ENCODE measurements around the gene MYOCOS. TPM values are rescaled to one million over a fixed set of nuclear protein-coding genes. Genes with fewer than 3 reads are reported as not detected.

MYOCOS gene
- total RNA-seq, 1 experiment from 2014 or later: not detected

GRCh38 chr1:171652234-171652822, 30.3 kb downstream of the MYOCOS start, which contains the start of gene MYOC:
TSS of gene MYOC (minus strand) at chr1:171652688. CDS start at chr1:171652611, 77 bp downstream.
- no peaks in the 10 kb centered on the region for H3K36me3 ChIP-seq (ENCODE audit: control insufficient read depth, insufficient read depth, low read length)
- POLR2A ChIA-PET: no interaction called here
- H3K27ac ChIP-seq (ENCODE audit: low read length): no peak within 1 kb of the TSS
- TF ChIP-seq SIN3A (IDR thresholded peaks at IDR 0.05; ENCODE audit: borderline replicate concordance, insufficient read depth, low read depth, low read length) (no peak), TCF7L2 (IDR thresholded peaks at IDR 0.05; ENCODE audit: low read depth, low read length) (no peak), POLR2AphosphoS5 (IDR thresholded peaks at IDR 0.05; ENCODE audit: low read depth, low read length) (no peak), REST (IDR thresholded peaks at IDR 0.05; ENCODE audit: insufficient read depth in 1 of 2, low read depth in 2 of 2, low read length in 1 of 2) (no peak), CTCF (IDR thresholded peaks at IDR 0.05) (no peak)
- CTCF ChIA-PET: no interaction called here
- ATAC-seq (no peak; the same call in 1 of the 2 replicates), DNase-seq (ENCODE audit: low read depth, low spot score) (no peak)
- no peak within 1 kb of the TSS for H3K4me3 ChIP-seq (ENCODE audit: low read depth in 2 of 2, low read length in 2 of 2)
- intact Hi-C loops (cut with micrococcal nuclease; ENCODE audit: unreplicated experiment): no loop called here
- BruUV-seq (replicated peaks): no TSS peak
- H3K4me1 ChIP-seq (ENCODE audit: control insufficient read depth, insufficient read depth, low read length): no peaks in the 10 kb centered on the region
- H3K9me3 ChIP-seq (ENCODE audit: control insufficient read depth, insufficient read depth, low read depth, low read length): no peaks in the 10 kb centered on the region
- no peaks in the 10 kb centered on the region; the same call in 1 of the 2 replicates for H3K27me3 ChIP-seq (ENCODE audit: control insufficient read depth, insufficient read depth, low read length)
- in situ Hi-C loops (cut with HindIII; ENCODE audit: low pct_unique_long_range_greater_than_20kb, low sequenced_read_pairs): no loop called here

GRCh38 chr1:171653796-171654195, 31.8 kb downstream of the MYOCOS start:
- CTCF ChIA-PET: interaction anchor here (1.7 kb wide), 1 partner anchor 9 kb away, joined by 5 read pairs; no protein-coding TSS in a partner anchor

More at GRCh38 chr1:171653796-171654195, 31.8 kb downstream of the MYOCOS start:
- Histone ChIP-seq H3K36me3 (ENCODE audit: control insufficient read depth, insufficient read depth, low read length) (no peaks in the 10 kb centered on the region), H3K9me3 (ENCODE audit: control insufficient read depth, insufficient read depth, low read depth, low read length) (no peaks in the 10 kb centered on the region), H3K27me3 (ENCODE audit: control insufficient read depth, insufficient read depth, low read length) (no peaks in the 10 kb centered on the region; the same call in 1 of the 2 replicates), H3K4me3 (ENCODE audit: low read depth in 2 of 2, low read length in 2 of 2) (no peak overlapping the region), H3K27ac (ENCODE audit: low read length) (no peak overlapping the region), H3K4me1 (ENCODE audit: control insufficient read depth, insufficient read depth, low read length) (no peaks in the 10 kb centered on the region)
- no TSS peak for BruUV-seq (replicated peaks)
- TF ChIP-seq SIN3A (IDR thresholded peaks at IDR 0.05; ENCODE audit: borderline replicate concordance, insufficient read depth, low read depth, low read length) (no peak), TCF7L2 (IDR thresholded peaks at IDR 0.05; ENCODE audit: low read depth, low read length) (no peak), POLR2AphosphoS5 (IDR thresholded peaks at IDR 0.05; ENCODE audit: low read depth, low read length) (no peak), CTCF (IDR thresholded peaks at IDR 0.05) (no peak), REST (IDR thresholded peaks at IDR 0.05; ENCODE audit: insufficient read depth in 1 of 2, low read depth in 2 of 2, low read length in 1 of 2) (no peak)
- ATAC-seq (no peak), DNase-seq (ENCODE audit: low read depth, low spot score) (no peak)
- intact Hi-C loops (cut with micrococcal nuclease; ENCODE audit: unreplicated experiment): no loop called here
- POLR2A ChIA-PET: no interaction called here
- in situ Hi-C loops (cut with HindIII; ENCODE audit: low pct_unique_long_range_greater_than_20kb, low sequenced_read_pairs): no loop called here

Measured in Panc1 (cell line).